NCI-H1436 treated with DMSO at 0.1 percent for 48 hours (cell line): ENCODE measurements around the gene ZNF675.
"Not testable (repeated sequence)": the region's sequence is repeated elsewhere in the genome, so short reads cannot be mapped to it uniquely, and the experiment has no call there.

Experiments
- DNase-seq: peaks from one replicate; lab custom pipeline; 2025; lab: John Stamatoyannopoulos, UW

Gene ZNF675

DNA sequence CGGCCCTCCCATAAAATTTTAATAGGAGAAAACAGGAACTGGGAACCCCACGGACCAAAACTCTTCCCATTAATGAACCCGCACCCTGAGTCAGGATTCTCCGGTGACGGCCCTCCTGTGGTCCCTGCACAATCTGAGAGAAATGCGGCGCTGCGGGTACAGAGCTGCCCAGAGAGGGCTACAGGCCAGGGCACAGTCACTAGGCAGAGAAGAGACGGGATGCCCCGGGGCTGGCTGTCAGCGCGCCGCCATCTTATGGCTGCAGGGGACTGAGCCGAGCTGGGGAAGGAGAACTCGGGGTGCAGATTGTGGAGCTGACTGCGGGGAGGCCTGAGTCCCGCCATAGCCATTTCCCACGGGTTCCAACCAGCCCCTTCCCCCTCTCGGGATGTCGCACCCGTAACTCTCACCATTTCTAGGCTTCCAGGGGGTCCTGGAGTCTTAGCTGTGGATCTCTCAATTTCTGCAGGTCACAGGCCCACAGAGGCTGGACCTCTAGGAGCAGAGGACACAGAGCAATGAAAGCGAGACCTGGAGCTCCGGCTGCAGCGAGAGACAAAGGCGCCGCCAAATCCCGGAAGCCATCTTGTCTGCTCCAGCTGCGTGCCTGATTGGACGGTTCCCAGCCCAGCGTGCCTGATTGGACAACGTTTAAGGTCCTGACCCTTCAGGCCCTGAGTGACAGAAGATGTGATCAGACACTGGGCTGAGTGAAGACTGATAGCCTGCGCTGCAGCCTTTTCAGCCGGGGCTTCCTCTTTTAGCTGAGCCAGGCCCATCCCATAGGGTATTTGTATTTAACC, at the start of gene ZNF675:
Gene ZNF675 (minus strand): TSS at position 592 of the 803 bp plus-strand sequence. CDS start 179 bp downstream, at position 413.
- peak; percentile 79 for DNase-seq

DNA sequence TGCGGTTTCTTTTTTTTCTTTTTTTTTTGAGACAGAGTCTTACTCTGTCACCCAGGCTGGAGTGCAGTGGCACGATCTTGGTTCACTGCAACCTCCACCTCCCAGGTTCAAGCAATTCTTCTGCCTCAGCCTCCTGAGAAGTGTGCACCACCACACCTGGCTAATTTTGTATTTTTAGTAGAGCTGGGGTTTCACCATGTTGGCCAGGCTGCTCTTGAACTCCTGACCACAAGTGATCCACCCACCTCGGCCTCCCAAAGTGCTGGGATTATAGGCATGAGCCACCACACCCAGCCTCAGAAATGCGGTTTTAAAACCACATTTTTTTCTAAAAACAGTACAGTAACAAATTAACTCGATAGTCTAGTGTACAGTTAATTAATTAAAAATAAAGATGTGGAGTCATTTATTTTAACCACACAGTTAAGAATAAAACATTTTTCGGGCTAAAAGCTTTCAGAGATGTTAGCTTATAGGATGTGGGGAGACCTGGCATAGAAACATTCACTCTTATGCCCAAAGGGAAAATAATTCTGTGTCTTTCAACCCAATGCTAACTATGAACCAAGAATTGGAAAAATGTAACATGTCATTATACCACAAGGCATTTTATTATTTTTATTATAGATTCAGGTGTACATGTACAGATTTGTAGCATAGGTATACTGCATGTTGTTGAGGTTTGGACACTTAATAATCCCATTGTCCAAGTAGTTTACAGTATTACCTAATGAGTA, 43.9 kb upstream of the ZNF675 start:
- DNase-seq: not testable (repeated sequence)

DNA sequence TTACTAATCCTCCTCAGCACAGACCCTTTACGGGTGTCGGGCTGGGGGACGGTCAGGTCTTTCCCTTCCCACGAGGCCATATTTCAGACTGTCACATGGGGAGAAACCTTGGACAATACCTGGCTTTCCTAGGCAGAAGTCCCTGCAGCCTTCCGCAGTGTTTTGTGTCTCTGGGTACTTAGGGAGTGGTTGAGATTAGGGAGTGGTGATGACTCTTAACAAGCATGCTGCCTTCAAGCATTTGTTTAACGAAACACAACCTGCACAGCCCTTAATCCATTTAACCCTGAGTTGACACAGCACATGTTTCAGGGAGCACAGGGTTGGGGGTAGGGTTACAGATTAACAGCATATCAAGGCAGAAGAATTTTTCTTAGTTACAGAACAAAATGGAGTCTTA, 37.1 kb upstream of the ZNF675 start:
- not testable (repeated sequence) for DNase-seq

DNA sequence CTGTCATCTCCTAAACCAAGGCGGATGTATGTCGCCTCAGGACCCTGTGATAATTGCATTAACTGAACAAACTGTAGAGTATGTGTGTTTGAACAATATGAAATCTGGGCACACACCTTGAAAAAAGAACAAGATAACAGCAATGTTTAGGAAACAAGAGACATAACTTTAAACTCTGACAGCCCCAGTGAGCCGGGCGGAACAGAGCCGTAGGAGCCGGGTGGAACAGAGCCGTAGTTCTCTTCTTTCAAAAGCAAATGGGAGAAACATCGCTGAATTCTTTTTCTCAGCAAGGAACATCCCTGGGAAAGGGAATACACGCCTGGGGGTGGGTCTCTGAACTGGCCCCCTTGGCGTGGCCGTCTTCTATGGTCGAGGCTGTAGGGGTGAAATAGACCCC, 31.8 kb upstream of the ZNF675 start:
- no peak for DNase-seq

DNA sequence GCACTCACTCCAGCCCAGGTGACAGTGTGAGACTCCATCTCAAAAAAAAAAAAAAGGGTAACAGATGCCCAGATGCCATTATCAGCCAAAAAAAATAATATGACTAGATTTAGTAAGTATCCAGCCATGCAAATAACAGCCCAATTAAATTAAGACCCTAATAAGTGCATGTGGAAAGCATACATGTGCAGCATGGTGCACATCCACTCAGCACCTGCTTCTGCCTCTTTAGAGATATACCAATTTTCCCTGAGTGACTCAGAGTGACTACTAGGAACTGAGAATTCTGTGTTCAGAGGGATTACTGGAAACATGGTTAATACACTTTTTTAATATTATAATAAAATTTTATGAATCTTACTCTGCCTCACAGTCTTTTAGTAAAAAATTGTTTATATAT, 29.8 kb upstream of the ZNF675 start:
- no peak for DNase-seq

DNA sequence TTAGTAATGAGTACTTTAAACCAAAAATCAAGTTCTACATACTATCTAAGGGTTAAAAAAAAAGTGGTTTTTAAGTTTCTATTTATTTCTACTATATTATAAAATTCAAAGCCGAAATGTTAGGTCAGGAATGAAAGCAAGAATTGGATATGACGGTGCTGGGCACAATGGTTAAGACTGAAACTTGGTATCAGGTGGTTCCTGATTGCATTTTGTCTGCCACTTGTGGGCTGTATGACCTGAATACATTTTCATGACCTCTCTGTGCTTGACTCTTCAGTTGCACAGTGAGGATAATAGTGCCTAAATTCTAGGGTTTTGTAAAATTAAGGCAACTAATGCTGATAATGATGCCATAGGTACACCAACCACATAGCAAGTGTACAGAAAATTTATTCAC, 22.3 kb upstream of the ZNF675 start:
- DNase-seq: no peak

DNA sequence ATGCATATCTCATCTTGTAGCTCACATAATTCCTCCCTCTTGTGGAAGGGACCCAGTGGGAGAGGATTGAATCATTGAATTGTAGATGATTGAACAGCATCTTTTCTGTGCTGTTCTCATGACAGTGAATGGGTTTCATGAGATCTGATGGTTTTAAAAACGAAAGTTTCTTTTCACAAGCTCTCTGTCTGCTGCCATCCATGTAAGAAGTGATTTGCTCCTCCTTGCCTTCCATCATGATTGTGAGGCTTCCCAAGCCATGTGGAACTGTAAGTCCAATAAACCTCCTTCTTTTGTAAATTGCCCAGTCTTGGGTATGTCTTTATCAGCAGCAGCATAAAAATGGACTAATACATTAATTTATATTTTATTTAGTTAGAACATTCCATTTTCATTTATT, 19.6 kb upstream of the ZNF675 start:
- DNase-seq: no peak

DNA sequence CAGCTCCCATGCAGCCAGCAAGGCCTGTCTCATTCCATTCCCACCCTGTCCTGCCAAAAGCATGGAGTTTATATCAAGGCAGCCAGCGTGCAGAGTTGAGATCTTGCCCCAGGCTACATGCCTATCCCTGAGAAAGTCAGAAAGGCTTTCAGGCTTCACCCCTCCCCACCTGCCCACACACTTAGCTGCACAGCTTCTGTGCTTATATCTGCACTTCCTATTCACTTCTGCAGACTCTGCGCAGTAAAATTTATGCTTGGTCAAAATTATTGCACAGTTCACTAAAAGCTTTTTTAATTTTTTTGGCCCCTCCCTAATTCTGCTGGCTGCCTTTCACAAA, 12.5 kb upstream of the ZNF675 start:
- DNase-seq: no peak

DNA sequence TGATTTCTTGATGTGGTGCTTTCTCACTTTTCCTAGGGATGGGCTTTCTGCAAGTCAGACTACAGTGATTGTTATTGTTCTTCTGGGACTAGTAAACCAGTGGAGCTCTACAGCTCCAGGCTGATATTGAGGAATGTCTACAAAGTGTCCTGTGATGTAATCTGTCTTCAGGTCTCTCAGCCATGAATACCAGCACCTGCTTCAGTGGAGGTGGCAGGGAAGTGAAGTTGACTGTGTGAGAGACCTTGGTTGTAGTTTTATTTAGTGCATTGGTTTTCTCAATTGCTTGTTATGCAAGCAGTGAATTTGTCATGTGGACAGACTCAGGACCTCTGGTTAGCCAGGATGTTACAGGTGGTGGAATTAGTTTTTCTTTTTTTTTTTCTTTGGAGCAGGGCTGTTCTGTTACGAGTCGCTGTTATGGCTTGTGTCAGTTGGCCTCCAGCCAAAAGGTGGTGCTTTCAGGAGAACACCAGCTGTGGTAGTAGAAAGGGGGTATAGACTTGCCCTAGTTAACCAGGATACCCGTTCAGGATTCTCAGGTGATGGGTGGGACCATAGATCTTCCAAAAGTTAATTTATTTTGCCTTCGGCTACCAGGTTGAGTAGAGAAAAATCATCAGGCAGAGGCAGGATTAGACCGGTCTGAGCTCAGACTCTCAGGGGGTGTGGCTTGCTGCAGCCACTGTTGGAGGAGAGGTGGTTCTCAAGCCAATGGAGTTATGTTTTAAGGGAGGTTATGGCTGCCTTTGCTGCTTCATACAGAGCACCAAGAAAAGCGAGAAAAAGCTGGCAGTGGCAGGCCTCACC, 11.9 kb upstream of the ZNF675 start:
- no peak for DNase-seq

DNA sequence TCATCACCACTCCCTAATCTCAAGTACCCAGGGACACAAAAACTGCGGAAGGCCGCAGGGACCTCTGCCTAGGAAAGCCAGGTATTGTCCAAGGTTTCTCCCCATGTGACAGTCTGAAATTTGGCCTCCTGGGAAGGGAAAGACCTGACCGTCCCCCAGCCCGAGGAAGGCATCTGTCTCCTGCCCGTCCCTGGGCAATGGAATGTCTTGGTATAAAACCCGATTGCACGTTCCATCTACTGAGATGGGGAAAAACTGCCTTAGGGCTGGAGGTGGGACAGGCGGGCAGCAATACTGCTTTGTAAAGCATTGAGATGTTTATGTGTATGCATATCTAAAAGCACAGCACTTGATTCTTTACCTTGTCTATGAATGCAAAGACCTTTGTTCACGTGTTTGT, 5.9 kb upstream of the ZNF675 start:
- not testable (repeated sequence) for DNase-seq

DNA sequence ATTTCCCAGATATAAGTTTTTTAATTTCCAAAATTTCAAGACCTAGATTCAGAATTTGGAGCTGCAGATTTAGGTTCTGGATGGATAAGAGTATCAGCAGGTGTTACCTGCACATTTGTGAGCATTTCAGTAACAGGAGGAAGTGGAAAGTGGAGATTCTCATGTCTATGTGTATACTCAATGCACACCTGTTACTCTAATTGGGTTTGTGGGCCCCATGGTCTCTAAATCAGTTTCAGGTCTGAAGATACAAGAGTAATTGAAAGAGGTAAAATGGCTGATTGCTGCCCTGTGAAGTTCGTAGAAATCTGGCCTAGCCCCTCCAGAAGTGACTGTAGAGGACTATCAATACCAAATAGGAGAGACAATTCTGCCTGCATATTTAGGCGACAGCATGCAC, 13.9 kb downstream of the ZNF675 start:
- DNase-seq: no peak

DNA sequence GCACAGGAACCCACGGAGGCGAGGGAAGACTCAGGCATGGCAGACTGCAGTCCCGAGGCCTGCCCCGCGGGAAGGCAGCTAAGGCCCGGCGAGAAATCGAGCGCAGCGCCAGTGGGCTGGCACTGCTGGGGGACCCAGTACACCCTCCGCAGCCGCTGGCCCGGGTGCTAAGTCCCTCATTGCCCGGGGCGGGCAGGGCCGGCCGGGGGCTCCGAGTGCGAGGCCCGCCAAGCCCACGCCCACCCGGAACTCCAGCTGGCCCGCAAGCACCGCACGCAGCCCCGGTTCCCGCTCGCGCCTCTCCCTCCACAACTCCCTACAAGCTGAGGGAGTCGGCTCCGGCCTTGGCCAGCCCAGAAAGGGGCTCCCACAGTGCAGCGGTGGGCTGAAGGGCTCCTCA, 18.4 kb downstream of the ZNF675 start:
- DNase-seq: not testable (repeated sequence)

DNA sequence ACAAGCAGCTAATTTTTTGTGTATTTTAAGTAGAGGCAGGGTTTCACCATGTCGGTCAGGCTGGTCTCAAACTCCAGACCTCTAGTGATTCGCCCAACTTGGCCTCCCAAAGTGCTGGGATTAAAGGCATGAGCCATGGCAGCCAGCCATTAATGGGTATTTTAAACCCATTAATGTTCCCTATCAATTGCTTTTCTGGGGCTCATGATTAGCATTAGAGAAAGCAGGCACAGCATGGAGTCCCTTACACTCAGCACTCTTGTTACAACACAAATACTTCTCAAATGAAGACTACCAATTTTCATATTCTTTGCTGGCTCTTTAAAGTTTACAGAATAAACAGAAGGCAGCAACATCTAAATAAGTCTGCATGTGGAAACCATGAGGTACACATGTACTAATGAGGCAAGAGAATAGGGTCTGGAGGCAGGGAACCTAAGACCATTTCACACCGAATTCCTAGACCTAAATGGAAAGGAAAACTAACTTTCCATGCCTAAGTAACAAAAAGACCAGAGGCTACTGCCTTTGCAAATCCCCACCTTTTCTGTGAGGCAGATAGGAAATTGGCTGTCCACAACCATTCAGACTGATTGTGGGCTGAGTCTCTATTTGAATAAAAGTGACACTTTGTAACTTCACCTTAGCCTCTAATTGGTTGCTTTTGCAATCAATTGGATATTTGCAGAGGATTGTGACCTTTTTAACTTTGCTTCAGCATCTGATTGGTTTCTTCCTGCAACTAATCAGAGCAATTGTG, 21.2 kb downstream of the ZNF675 start:
- DNase-seq: no peak

DNA sequence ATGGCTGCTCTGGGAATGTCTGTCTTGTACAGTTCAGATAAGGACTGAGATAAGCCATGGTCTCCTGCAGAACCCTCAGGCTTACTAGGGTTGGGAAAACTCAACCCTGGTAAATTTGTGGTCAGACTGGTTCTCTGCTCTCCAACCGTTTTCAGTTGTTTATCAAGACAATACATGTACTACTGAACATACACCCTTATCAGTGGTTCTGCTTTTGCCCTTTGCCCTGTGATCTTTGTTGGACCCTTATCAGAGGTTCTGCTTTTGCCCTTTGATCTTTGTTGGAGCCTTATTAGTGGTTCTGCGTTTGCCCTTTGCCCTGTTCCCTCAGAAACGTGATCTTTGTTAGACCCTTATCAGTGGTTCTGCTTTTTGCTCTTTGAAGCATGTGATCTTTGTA, 37.2 kb downstream of the ZNF675 start:
- DNase-seq: not testable (repeated sequence)
